ENCODE data around the gene SEC11C. TPM values are rescaled to one million over a fixed set of nuclear protein-coding genes. Genes with fewer than 3 reads are reported as not detected.

SEC11C gene
- total RNA-seq = 47.6 TPM

DNA sequence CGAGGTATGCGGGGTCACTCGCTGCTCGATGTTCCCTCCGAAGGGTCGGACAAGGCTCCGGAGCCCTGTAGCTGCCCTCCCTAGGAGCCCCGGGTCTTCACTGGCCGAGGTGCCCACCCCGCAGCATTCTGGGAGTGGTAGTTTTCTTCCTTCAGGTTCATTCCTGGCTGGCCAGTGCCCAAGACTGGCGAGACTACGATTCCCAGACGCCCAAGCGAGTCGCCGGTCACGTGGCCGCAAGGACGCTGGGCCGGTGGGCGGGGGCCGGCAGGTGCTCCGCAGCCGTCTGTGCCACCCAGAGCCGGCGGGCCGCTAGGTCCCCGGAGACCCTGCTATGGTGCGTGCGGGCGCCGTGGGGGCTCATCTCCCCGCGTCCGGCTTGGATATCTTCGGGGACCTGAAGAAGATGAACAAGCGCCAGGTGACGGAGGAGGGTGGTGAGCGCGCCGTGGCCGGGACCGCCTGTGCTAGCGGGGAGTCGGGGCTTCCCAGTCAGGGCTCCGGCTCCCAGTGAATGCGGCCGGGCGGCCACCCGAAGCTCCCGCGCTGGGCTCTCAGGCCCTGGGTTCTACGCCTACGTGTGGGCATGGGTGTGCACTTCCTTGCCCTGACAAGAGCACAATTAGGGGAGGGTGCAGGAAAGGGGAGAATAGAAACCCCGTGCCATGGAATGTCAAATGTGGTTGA is at the start of gene SEC11C:
SEC11C (plus strand) TSS at position 270 of the 687 bp plus-strand sequence; CDS start at position 335, 65 bp downstream.

Other genes starting within 250 kb of the SEC11C start
- gene GRP, start 80.3 kb downstream of the SEC11C start, total RNA-seq = 18.5 TPM
- gene RAX, start 133.6 kb downstream of the SEC11C start, total RNA-seq = not detected
- gene CPLX4, start 178.8 kb downstream of the SEC11C start, total RNA-seq = not detected
- gene LMAN1, start 219.4 kb downstream of the SEC11C start, total RNA-seq = 54.5 TPM